ENCODE data around the gene TOP2B.
A peak's percentile ranks its signal among the peaks of the same experiment; 100 is the strongest.

TOP2B gene

GRCh38 chr3:25673738-25674298 is 9.1 kb upstream of the TOP2B start:
- DNase-seq (ENCODE audit: low read depth in 4 of 4, low spot score in 1 of 4), result no peak

- no peak for DNase-seq (ENCODE audit: low read depth in 4 of 4, low spot score in 1 of 4)
Observed at GRCh38 chr3:25665315-25666280, 891 bp upstream of the TOP2B start.

DNA sequence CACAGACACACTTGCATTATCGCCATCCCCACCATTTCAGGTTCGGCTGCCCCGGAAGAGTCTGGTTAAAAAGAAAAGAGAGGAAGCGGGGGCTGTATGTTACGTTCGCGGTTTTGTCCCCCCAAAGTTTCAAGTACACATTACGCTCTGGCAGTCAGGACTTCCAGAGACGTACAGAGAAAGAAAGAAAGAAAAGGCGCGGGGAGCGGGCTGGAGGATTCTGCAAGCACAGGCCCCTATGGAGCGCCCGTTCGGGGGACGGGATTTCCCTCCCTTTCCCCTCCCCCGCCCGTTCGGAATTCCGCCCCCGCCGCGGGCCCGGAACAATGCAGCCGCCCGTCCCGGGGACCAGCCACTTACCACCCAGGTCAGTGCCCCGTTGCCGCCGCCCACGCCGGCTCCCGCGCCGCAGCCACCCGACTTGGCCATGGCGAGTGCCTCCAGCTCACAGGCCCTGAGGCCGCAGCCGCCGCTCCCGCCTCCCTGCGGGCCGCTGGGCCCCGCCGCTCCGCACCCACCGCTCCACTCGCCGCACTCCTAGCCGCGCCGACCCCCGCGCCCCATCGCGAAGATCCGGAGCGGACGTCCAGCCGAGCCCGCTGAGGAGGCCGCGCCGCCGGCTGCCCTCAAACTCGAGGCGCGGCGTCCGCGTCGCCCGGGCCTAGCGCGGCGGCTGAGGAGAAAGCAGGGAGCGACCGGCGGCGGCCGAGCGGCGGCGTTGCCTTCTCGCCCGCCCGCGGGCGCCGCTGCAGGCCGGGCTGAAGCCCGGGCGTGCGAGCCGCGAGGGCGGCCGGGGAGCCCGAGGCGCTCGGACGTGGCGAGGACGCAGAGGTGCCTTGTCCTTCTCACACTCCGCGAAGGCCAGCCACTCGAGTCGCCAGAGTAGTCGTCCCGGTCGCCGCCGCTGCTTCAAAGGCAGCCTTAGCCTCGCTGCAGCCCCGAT is 567 bp downstream of the TOP2B start:
- peak; percentile 35 to 63 (median 45) for DNase-seq (ENCODE audit: low read depth in 4 of 4, low spot score in 1 of 4)

GRCh38 chr3:25663347-25663868 is 1.3 kb downstream of the TOP2B start:
- DNase-seq (ENCODE audit: low read depth in 4 of 4, low spot score in 1 of 4), result no peak

- no peak for DNase-seq (ENCODE audit: low read depth in 4 of 4, low spot score in 1 of 4)
Observed at GRCh38 chr3:25662736-25663320, 1.9 kb downstream of the TOP2B start.

- DNase-seq (ENCODE audit: low read depth in 4 of 4, low spot score in 1 of 4), result no peak
Observed at GRCh38 chr3:25661694-25662437, 2.8 kb downstream of the TOP2B start.

DNA sequence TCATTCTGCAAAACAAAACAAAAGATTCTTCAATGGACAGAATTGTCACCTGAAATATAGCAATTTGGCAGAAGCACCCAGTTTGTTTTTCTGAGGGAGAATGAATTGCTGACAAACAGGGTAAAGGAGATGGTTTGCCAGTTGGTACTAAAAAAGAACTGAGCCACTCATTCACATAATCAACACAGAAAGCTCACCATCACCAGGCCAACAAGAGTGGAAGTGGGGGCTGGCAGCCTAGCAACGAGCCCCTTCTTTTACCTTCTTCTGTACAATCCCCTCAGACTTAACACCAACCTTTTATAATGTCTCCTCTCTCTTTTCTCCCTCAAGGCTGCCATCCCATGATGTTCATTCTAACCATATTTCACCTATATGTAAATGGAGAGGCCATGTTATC is 5.9 kb downstream of the TOP2B start:
- DNase-seq (ENCODE audit: low read depth in 4 of 4, low spot score in 1 of 4), result no peak

DNA sequence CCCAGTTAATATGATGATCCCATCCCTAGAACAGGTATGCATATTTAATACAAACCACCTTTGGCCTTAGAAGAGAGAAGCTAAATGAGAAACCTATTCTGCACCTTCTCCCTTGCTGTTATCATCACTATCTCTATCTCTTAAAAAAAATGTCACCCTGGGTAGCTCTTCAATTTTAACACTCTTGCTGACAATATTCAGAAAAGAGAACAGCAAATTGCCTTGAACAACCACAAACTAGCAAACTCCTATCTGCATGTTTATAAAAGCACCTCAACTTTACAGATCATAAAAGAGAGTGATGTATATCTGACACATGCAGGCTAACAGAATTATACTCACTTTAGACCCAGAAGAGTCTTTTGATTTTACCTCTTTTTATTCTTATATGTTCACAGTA is 7.4 kb downstream of the TOP2B start:
- DNase-seq (ENCODE audit: low read depth in 4 of 4, low spot score in 1 of 4), result no peak

DNA sequence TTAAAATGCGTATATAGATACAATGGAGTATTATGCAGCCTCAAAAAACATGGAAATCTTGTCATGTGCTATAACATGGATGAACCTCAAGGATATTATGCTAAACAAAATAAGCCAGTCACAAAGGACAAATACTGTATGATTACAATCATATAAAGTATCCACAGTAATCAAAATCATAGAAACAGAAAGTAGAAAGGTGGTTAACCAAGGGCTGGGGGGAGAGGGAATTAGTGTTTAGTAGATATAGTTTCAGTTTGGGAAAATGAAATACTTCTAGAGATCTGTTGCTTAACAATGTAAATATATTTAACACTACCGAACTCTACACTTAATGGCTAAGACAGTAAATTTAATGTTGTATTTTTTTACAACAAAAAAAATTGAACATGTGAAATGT is 9.0 kb downstream of the TOP2B start:
- no peak for DNase-seq (ENCODE audit: low read depth in 4 of 4, low spot score in 1 of 4)

GRCh38 chr3:25654576-25654975 is 10.1 kb downstream of the TOP2B start:
- DNase-seq (ENCODE audit: low read depth in 4 of 4, low spot score in 1 of 4), result no peak

DNA sequence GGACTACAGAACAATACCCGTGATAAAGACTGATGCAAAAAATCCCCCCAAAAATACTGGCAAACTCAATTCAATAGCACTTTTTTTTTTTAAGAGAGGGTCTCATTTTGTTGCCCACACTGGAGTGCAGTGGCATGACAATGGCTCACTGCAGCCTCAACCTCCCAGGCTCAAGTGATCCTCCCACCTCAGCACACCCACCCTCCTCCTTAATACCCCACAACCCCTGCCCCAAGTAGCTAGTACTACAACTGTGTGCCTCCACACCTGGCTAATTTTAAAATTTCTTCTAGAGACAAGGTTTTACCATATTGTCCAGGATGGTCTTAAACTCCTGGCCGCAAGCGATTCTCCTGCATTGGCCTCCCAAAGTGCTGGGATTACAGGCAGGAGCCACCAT is 11.4 kb downstream of the TOP2B start:
- no peak for DNase-seq (ENCODE audit: low read depth in 4 of 4, low spot score in 1 of 4)

DNA sequence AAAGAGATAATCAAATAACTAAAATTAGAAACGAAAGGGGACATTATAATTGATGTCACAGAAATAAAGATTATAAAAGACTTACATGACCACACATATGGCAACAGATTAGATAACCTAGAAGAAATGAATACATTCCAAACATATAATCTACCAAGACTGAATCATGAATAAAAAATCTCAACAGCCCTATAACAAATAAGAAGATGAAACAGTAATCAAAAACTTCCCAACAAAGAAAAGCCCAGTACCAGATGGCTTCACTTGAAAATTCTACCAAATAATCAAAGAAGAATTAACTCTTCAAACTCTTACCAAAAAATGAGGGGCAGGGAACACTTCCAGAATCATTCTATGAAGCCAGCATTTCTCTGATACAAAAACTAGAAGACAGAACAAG is 11.8 kb downstream of the TOP2B start:
- no peak for DNase-seq (ENCODE audit: low read depth in 4 of 4, low spot score in 1 of 4)

GRCh38 chr3:25648925-25649830 is 15.5 kb downstream of the TOP2B start:
- no peak for DNase-seq (ENCODE audit: low read depth in 4 of 4, low spot score in 1 of 4)

DNA sequence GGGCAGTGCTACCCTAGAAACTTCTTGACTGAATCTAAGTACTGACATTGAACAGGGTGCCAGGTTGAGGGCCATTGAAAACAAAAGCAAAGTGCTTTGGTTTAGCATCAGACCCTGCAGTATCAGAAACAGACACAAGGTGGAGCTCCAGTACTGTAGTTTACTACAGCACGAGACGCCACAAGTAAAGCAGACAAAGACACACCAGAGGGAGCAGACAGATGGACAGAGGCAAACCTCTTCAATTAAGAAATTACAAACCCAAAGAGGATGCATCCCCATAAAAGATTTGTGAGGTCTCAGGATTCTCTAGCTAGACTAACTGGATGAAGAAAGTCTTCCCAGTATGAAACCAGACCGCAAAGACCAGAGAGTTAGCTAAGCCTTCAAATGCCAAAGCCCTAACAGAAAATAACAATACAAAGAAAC is 16.6 kb downstream of the TOP2B start:
- DNase-seq (ENCODE audit: low read depth in 4 of 4, low spot score in 1 of 4), result peak; percentile 70 to 94 (median 76)

GRCh38 chr3:25635038-25635437 is 29.7 kb downstream of the TOP2B start:
- no peak for DNase-seq (ENCODE audit: low read depth in 4 of 4, low spot score in 1 of 4)

DNA sequence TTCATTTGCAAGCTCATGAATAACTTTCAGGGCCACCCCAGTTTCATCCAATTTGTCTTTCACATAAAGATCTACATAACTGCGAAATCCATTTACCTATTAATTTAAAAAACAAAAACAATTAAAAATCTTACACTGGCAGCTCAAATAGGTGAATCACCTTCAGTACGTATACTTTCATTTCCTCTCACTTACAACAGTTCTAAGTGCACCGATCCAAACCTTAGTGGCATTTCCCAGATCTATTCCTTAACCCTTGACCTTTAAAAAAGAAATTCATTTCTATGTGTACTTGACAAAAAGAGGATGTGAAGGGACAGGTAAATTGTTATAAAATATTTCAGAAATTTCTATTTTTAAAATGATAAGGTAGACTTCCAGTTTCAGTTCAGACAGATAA is 30.8 kb downstream of the TOP2B start:
- no peak for DNase-seq (ENCODE audit: low read depth in 4 of 4, low spot score in 1 of 4)

DNA sequence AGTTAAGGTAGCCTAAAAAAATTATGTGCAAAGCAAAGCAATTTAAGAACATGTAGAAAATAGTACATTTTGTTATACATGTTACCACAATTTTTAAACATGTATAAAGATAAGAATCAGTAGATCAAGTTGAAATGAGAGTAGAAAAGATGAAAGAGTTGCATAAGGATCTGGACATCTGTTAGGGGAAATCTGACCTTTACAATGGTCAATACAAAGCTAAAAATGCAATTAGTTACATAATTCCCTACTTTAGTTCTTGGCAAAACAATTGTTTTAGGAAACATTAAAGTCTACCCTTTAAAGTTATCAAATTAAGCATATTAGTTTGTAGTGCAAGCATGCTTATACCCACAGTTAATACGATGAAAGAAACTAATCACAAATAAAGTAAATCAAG is 32.7 kb downstream of the TOP2B start:
- no peak for DNase-seq (ENCODE audit: low read depth in 4 of 4, low spot score in 1 of 4)

DNA sequence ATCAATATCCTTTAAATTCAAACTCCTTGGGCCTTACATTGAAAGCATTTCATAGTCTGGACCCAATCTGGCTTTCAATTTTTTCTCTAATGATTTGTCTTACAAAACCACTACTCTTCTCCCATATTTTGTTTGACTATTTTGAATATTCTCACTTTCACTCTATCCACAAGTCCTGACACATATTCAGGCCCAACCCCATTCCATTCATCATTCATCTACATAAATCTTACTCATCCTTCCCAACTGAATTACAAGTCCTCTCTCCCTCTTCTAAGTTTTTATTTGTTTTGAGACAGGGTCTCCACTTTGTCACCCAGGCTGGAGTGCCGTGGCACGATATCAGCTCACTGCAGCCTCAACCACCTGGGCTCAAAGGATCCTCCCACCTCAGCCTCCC is 43.6 kb downstream of the TOP2B start:
- DNase-seq (ENCODE audit: low read depth in 4 of 4, low spot score in 1 of 4), result no peak

GRCh38 chr3:25620493-25620892 is 44.2 kb downstream of the TOP2B start:
- DNase-seq (ENCODE audit: low read depth in 4 of 4, low spot score in 1 of 4), result no peak
